ENCODE results near the gene STMND1. TPM values are rescaled to one million over a fixed set of nuclear protein-coding genes. Genes with fewer than 3 reads are reported as not detected.
"Not testable (repeated sequence)": the region's sequence is repeated elsewhere in the genome, so short reads cannot be mapped to it uniquely, and the experiment has no call there.

The STMND1 gene
- under 1 TPM; 0.19 to 0.49 (median 0.36) TPM for polyA plus RNA-seq (ENCODE audit: insufficient read length in 3 of 3)
- long read RNA-seq, donor 1: 0 reads
- long read RNA-seq, donor 2: 0 reads
- long read RNA-seq, donor 3: 0 reads
- long read RNA-seq, donor 4: 0 reads
- long read RNA-seq, donor 5: 0 reads
- long read RNA-seq, donor 6: 0 reads
- long read RNA-seq, donor 7: 0 reads
- long read RNA-seq, donor 8: 0 reads
- long read RNA-seq, donor 9: 0 reads
- long read RNA-seq, donor 10: 0 reads
- long read RNA-seq, donor 11: 0 reads
- long read RNA-seq, donor 12: 0 reads
- long read RNA-seq, donor 13: 0 reads
- long read RNA-seq, donor 14: 0 reads
- long read RNA-seq, donor 15: 0 reads
- long read RNA-seq, donor 16: 0 reads

DNA sequence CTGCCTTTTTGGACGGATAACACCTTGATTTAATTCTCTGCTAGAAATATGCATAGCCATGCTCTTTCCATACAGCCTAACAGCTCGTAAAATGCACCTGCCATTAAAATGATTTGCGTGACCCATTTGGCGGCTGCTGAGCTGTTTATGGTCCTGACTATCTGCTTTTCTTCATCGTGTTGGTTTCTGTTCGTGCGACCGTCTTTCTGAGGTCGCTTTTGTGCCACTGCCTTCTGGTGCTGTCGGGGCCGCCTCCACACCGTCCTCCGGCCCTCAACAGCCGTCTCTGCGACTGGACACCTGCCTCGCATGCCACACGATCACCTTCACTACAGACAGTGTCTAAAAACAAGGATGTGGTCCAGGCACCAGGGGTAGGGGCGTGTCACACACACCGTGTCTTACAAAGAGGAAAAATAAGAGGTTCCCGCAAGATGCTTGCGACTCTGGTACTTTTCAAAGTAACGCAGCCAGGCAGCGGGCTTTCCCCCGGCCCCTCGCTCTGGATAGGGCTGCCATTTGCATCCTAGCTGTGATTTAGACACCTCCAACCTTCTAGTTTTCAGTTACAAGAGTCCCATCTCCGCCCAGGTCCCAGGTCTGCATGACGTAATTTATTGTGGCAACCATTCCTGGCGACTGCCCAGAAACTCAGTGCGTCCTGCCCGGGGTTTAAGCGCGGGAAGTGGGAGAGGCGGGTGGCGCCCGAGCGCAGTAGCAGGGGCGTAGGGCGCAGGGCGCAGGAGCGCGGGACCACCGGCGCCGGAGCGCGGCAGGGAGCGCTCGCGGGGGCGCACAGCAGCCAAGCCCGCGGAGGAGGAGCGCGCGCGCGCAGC, at the start of gene STMND1:
STMND1 (plus strand) TSS at position 629 of the 836 bp plus-strand sequence. CDS start 208 bp downstream, outside the sequence.
- DNase-seq: peak; percentile 72

DNA sequence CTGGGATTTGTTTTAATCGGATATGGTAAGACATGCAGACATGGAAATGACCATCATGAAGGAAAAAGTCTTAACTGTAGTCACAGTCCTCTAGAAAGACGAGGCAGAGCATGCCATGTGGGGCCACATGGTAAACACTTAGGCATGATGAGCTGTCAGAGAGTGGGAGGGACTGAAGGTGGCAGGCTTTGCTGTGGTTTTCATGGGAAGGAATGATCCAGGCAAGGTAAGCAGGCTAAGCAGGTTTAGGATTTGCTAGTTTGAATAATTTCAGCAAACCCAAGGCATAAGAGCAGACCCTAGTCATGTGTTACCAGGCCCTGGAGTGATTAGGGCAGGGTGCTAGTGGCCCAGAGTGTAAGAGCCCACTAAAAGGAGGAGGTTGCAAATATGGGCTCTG, 47.2 kb upstream of the STMND1 start:
- DNase-seq: no peak

DNA sequence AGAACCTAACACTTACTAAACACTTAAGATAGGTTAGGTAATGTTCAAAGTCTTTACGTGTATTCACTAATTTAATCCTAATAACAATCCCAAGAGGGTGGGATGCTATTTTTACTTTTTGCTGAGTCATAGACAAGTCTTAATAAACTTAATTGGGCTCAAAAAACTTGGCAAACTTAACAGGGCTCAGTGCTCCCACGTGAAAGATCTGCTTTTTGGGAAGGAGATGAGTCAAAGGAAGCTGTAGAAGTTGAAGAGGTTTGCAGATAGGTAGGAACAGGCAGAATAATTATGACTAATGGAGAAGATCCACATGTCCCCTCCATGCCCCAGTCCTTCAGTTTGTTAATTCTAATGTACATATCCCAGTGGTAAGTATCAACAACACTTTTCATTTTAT, 44.5 kb upstream of the STMND1 start:
- DNase-seq: no peak

DNA sequence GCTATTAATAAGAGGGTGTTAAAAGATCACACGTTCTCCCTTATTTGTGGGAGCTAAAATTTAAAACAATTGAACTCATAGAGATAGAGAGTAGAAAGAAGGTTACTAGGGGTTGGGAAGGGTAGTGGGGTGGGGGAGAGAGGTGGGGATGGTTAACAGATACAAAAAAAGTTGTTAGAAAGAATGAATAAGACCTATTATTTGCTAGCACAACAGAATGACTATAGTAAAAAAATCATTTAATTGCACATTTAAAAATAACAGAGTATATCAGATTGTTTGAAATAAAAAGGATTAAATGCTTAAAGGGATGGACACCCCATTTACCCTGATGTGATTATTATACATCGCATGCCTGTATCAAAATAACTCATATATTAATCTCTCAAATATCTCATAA, 43.3 kb upstream of the STMND1 start:
- no peak for DNase-seq

DNA sequence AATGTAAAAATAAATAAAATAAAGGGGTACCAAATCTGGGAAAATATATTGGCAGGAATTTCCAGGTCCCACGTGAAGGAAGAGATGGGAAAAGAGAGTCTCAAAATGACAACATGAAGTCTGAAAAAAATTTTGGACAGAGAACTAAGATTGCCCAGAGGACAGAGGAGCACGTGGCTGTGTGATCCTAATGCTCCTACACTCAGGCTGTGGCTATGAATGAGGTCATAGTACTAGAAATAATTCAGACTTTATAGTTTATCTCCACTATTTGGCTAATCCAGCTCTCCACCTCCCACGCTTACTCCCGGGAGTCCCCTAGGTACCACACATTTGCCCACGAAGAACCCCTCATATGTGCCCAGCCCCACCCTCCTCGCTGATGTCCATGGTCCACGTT, 42.8 kb upstream of the STMND1 start:
- DNase-seq: no peak

DNA sequence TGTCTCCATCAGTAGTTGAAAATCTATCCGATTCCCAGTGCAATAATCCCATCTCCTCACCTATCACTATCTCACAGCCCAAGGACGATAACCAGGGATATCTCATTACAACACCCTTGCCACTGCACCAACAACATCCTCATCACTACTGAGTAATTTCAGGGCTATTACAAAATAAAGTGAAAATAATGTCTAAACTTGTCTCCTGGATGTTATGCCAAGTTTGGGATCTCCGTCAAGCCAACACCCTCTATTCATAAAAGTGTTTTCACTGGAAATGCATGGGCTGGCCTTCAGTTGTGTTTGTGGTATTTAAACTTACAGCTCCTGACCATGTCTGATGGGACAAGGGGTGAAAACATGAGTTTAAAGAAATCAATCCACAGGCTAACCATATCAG, 42.0 kb upstream of the STMND1 start:
- DNase-seq: no peak

DNA sequence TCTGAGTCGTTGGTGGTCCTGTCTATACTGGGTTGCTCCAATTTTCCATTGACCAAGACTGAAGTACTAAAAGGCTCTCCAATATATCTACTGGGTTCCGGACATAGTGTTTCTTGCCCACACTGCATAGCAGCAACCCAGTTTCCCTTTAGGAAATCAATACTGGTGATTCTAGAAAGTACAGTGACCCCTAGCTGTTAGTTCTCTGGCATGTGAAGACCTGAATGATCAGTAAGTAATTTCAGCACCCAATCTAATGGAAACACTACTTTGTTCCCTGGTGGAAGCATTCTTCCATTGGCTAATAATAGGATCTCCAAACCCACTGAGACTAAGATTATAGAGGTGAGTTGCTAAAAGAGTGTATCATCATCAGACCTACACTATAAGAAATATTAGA, 40.8 kb upstream of the STMND1 start:
- no peak for DNase-seq

DNA sequence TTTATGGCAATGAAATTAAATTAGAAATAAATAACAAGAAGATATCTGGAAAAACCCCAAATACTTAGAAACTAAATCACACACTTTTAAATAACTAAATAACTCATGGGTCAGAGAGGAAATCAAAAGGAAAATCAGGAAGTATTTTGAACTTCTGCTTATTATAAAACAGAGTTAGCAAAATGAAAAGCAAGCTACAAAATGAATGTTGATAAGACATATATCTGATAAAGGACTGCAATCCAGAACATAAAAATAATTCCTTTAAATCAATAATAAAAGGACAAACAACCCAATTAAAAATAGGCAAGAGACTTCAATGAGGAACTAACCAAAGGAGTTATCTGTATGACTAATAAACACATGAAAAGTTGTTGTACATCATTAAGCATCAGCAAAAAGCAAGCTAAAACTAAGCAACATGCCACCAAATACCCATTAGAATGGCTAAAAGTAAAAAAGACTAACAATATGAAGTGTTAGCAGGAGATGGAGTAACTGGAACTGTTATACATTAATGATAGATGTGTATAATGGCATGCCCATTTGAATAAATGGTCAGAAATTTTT, 38.9 kb upstream of the STMND1 start:
- no peak for DNase-seq

DNA sequence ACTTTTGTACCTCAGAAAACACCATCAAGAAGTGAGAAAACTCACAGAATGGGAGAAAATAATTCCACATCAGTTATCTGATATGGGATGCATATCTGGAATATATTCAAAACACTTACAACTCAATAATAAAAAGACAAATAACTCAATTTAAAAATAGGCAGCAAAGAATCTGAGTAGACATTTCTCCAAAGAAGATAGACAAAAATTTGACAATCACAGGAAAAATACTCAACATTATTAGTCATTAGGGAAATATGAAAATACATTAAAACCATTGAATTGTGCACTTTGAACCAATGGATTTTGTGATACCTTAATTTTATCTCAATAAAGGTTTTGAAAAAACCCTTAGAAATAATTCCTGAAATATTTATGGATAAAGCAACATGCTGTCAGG, 36.9 kb upstream of the STMND1 start:
- no peak for DNase-seq

DNA sequence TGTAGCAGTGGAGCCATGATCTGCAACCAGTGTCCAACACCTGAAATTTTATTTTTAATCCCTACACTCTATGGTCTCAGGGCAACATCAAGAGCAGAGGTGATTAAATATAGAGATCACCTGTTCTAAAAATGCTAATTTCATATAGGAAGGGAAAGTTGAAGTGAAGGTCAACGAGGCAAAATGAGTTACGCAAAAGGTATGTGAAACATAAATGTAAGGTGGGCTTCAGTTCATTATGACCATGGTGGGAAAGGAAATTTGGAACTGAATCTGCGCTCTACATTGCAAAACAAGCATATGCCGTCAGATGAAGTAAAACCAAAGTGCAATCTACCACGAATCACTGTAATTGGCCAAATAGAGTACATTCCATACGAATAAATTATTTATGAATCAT, 35.2 kb upstream of the STMND1 start:
- no peak for DNase-seq

DNA sequence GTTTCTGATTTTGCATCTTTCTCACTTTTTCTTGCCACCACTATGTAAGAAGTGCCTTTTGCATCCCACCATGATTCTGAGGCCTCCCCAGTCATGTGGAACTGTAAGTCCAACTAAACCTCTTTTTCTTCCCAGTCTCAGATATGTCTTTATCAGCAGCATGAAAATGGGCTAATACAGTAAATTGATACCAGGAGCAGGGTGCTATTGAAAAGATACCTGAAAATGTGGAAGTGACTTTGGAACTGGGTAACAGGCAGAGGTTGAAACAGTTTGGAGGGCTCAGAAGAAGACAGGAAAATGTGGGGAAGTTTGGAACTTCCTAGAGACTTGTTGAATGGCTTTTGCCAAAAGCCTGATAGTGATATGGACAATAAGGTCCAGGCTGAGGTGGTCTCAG, 32.9 kb upstream of the STMND1 start:
- DNase-seq: not testable (repeated sequence)

DNA sequence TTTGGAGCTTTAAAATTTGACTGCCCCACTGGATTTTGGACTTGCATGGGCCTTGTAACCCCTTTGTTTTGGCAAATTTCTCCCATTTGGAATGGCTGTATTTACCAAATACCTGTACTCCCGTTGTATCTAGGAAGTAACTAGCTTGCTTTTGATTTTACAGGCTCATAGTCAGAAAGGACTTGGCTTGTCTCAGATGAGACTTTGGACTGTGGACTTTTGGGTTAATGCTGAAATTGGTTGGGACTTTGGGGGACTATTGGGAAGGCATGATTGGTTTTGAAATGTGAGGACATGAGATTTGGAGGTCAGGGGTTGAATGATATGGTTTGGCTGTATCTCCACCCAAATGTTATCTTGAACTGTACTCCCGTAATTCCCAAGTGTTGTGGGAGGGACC, 31.4 kb upstream of the STMND1 start:
- DNase-seq: not testable (repeated sequence)

DNA sequence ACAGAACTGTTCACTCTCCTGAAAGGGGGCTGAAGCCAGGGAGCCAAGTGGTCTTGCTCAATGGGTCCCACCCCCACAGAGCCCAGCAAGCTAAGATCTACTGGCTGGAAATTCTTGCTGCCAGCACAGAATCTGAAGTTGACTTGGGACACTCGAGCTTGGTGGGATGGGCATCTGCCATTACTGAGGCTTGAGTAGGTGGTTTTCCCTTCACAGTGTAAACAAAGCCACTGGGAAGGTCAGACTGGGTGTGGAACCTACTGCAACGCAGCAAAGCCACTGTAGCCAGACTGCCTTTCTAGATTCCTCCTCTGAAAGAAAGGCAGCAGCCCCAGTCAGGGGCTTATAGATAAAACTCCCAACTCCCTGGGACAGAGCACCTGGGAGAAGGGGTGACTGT, 28.3 kb upstream of the STMND1 start:
- not testable (repeated sequence) for DNase-seq

DNA sequence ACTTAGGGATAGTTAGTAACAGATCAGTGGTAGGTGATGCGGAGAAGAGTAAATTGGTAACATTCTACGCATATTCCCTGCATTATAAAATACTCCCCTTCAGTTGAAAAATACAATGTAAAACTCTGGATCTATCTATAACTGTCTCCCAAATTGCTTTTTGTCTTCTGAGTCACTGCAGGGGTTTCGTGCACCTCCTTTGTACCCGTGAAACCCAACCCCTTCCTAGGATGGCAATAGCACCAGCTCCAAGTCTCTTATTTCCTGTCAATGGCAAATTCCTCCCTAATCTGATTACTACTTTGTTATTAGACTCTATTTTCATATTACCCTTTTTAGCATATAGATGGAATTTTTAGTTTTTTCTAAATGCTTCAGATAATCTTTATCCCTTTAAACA, 20.6 kb upstream of the STMND1 start:
- DNase-seq: no peak

DNA sequence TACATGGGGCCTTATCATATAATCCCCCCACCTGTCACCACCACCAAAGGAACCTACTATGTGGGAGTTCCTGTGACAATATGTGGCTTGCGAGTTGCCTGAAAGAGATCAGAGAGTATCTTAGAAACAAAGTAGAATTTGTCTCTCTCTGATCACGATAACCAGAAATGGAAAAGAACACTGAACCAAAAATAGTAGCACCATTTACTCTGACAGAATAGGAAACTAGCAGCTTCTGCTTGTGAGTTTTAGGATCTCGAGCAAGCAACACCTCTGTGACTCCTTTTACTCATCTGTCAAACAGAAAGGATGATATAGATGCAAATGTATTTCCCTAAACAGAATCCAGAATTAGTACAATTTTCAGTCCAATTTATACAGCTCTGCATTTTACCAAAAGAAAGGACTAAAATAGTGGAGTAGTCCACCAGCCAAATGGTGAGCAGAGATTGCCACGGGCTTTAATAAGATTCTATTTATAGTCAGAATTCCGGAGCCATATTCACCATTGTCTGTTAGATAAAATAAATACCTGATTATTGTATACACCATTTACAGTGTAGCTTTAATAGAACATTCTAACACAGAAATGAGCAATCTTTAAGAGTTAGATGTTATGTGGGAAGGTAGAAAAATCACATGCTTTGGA, 19.9 kb upstream of the STMND1 start:
- DNase-seq: no peak

DNA sequence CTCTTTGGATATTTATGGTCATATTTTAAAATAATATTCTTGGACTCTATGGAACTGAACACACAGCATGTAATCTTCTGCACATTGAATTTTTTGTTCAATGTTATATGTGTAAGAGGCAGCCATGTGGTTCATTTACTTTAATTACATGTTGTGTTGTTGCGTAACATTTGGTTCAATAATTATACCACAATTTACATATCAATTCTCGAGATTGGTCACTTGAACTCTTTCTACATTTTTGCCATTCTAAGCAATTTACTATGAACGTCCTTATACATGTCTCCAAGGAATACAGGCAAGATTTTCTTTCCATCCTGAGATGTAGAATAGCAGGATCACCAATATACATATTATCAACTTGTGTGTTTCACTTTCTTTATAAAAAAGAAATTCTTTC, 18.5 kb upstream of the STMND1 start:
- no peak for DNase-seq

DNA sequence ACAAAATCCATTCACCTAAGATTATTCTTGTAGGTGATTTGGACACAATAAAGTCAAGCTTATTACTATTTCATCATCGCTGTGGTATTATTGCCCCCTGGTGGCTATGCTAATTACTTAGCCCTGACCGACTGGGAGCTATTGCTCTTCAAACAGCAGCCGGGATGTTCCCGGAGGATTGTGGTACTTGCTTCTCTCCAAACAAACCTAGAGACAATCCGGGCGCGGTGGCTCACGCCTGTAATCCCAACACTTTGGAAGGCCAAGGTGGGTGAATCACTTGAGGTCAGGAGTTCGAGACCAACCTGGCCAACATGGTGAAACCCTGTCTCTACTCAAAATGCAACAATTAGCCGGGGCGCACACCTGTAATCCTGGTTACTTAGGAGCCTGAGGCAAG, 15.4 kb upstream of the STMND1 start:
- DNase-seq: peak; percentile 54

DNA sequence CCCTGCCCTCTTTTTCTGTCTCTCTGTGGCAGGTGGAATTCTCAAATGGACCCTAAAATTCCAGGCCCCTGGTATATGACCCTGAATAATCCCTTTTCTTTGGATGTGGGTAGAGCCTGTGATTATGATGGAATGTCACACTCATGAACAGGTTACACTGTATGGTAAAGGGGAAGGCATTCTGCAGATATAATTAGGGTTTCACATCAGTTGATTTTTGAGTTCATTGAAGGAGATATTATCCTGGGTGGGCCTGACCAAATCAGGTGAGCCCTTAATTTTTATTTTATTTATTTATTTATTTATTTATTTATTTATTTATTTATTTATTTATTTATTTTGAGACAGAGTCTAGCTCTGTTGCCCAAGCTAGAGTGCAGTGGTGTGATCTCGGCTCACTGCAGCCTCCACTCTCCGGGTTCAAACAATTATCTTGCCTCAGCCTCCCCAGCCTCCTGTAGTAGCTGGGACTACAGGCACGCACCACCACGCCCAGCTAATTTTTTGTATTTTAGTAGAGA, 13.7 kb upstream of the STMND1 start:
- no peak for DNase-seq

DNA sequence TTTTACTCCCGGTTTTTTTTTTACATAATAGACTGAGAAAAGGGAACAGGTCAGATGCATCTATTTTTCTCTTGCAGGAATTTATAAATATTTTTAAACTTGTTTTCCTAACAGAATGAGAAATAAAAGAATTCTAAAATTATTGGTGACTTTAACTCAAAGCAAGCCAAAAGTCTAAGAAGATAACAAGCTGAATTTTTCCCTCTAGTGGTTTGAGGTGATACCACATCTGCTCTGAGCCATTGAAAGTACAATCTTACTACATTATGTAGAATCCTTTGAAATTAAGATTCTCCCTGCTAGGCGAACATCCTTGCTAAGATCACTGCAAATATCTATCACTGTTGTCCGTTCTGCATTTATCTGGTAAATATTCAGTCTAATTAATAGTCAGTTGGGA, 10.7 kb upstream of the STMND1 start:
- no peak for DNase-seq

DNA sequence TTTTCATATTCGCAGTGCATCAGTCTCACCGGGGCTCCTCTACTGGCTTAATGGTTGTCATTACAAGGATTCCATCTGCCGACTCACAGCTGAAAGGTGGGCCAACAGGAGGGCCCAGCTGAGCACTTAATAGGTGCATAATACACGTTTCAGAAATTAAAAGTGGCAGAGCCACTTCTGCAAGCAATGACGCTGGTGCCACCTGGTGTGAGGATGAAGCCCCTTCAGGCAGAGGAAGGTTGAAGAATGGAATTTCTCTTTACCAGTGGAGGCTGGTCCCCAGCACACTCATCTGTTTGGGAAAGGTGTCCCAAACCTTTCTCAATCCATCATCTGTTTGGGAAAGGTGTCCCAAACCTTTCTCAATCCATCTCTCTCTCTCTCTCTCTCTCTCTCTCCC, 8.2 kb upstream of the STMND1 start:
- DNase-seq: no peak

DNA sequence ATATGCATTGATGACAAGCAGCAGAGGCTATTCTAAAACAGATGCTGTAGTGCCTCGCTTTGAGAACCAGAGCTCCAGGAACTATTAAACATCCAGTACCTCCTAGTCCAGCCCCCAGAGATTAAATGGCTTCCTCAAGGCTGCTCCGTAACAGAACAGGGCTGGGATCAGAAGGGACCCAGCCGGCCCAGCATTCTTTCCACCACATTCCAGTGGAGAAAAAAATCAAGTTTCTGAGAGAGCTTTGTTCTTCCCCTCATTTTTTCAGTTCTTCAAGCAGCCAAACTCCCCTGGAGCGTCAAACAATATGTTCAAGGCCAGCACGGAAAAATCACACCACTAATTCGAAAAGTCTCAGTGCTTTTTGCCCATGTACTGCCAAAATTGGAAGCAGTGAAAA, 5.8 kb upstream of the STMND1 start:
- DNase-seq: no peak

DNA sequence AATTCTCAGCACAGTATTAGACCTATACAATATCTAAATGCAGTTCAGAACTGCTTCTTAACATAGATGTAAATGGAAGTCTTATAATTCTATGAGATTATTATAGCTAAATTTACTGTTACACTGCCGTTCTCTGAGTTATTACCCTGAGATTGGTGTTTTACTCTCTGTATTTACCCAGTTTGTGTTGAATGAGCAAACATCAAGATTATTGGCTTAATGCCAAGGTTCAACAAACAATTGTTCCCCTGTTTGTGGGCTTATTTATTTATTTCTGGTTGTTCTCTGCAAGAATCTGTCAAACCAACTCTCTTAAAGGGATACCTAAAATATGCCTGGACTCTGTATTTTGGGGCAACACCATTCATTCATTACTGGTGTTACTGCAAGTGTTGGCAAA, 5.2 kb upstream of the STMND1 start:
- no peak for DNase-seq
